CD4-positive, alpha-beta T cell (primary cell): ENCODE measurements around the gene PCID2. TPM values are rescaled to one million over a fixed set of nuclear protein-coding genes. Genes with fewer than 3 reads are reported as not detected.

Source experiments
- ATAC-seq: fragments of 200-7000 bp; cut with Tn5 transposase; one replicate; pipeline ENCODE4 v1.10.0; 2022; ENCODE audit warnings: mild to moderate bottlenecking; ENCODE audit not compliant: poor library complexity
- CTCF ChIA-PET: fragments of 350-600 bp; sonication (Branson Sonifier 250); formaldehyde crosslinking; loops from one replicate; lab custom pipeline; 2021; ENCODE audit warnings: antibody characterized with exemption, inconsistent platforms; lab: Charles Lee
- POLR2A ChIA-PET: fragments of 350-600 bp; sonication (Branson Sonifier 250); formaldehyde crosslinking; loops from one replicate; lab custom pipeline; 2021; ENCODE audit warnings: antibody characterized with exemption, inconsistent platforms; lab: Charles Lee
- DNase-seq, 14 experiments: peaks; one replicate each; pipeline ENCODE4 v3.0.0-alpha.2; 2013 to 2020; ENCODE audit warnings: mixed read lengths in 2 of 14
- H3K27ac ChIP-seq, 2 donors: one replicate each; pipeline versions ENCODE4 v1.5.1 to v1.7.0; 2013; ENCODE audit warnings: low read length in 2 of 2, low read depth in 1 of 2, mild to moderate bottlenecking in 1 of 2
- H3K27me3 ChIP-seq, 2 experiments: 1 replicate in 1 of 2; 2 replicates in 1 of 2; pipeline versions ENCODE4 v1.6.1 to v1.7.0; 2013; ENCODE audit warnings: low read length in 2 of 2, control low read depth in 1 of 2, mild to moderate bottlenecking in 1 of 2, moderate library complexity in 1 of 2; ENCODE audit not compliant: insufficient read depth in 2 of 2, control insufficient read depth in 1 of 2
- H3K36me3 ChIP-seq: one replicate; pipeline ENCODE4 v1.6.1; 2013; ENCODE audit warnings: low read length, control low read depth; ENCODE audit not compliant: insufficient read depth
- H3K4me1 ChIP-seq: one replicate; pipeline ENCODE4 v1.6.1; 2013; ENCODE audit warnings: low read length, control low read depth; ENCODE audit not compliant: insufficient read depth
- H3K4me3 ChIP-seq: one replicate; pipeline ENCODE4 v1.5.1; 2013; ENCODE audit warnings: mild to moderate bottlenecking, low read length, moderate library complexity
- H3K9me3 ChIP-seq, 2 experiments: 1 replicate in 1 of 2; 2 replicates in 1 of 2; pipeline versions ENCODE4 v1.6.1 to v1.7.0; 2013; ENCODE audit warnings: low read length in 2 of 2, mild to moderate bottlenecking in 2 of 2, control low read depth in 1 of 2, moderate library complexity in 1 of 2; ENCODE audit not compliant: control insufficient read depth in 1 of 2, insufficient read depth in 1 of 2
- H3K27ac Mint-ChIP-seq: one replicate; pipeline ENCODE4 v1.8.0; 2020; ENCODE audit warnings: mixed read lengths
- H3K27me3 Mint-ChIP-seq: one replicate; pipeline ENCODE4 v1.8.0; 2021; ENCODE audit warnings: mixed read lengths
- H3K36me3 Mint-ChIP-seq: one replicate; pipeline ENCODE4 v1.8.0; 2021; ENCODE audit warnings: low read depth, mixed read lengths
- H3K4me1 Mint-ChIP-seq: one replicate; pipeline ENCODE4 v1.8.0; 2021; ENCODE audit warnings: low read depth, mixed read lengths
- H3K4me3 Mint-ChIP-seq: one replicate; pipeline ENCODE4 v1.8.0; 2020; ENCODE audit warnings: mild to moderate bottlenecking, mixed read lengths
- H3K9me3 Mint-ChIP-seq: one replicate; pipeline ENCODE4 v1.8.0; 2020; ENCODE audit warnings: mixed read lengths
- intact Hi-C, 2 experiments: fragments of 100-400 bp; cut with DNase I in 1 of 2; cut with micrococcal nuclease in 1 of 2; formaldehyde crosslinking; loops; one replicate each; pipeline versions ENCODE4 v1.15.1 to v1.9.0; 2023 to 2025; cut with DNase I, micrococcal nuclease
- total RNA-seq, 174 experiments: library from RNA in 2 of 174; stranded (reverse) in 2 of 174; gene quantifications; one replicate each; pipeline ENCODE4 v1.2.3 and lab custom pipeline; 2021 to 2026
- TF ChIP-seq, protein P1 (sequence below): fragments of 200-600 bp; IDR thresholded peaks from one replicate; pipeline ENCODE4 v1.8.0; 2022; ENCODE audit warnings: antibody characterized with exemption, mild to moderate bottlenecking

The PCID2 gene
- total RNA-seq, 2 experiments from 2014 or later: 33.6 to 33.7 TPM

DNA sequence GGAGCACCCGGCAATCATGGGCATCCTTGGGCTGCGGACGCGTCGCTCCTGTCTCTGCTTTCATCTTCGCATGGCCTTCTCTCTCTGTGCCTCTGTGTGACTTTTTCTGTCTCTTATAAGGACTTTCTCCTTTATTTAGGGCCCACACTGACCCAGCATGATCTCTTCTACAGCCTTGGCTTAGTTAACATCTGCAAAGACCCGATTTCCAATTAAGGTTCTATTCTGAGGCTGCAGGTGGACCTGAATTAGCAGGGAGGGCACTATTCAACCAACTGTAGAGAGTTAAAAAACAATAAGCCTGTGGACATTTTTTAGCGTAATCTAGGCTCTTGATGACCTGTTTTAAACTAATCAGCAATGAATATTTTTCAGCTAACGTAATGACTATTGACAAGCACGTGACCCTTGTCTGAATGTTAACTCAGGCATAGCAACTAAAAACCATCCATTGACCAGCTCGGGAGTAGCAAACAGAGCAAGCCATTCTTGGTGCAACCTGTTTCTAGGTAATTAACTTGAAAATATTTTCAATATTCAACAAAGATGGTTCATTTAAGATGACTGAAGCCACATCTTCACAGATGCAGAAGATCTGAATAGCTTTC, 70.7 kb downstream of the PCID2 start:
- no peaks in the 10 kb centered on the region for H3K36me3 ChIP-seq
- TF ChIP-seq, protein P1, sequence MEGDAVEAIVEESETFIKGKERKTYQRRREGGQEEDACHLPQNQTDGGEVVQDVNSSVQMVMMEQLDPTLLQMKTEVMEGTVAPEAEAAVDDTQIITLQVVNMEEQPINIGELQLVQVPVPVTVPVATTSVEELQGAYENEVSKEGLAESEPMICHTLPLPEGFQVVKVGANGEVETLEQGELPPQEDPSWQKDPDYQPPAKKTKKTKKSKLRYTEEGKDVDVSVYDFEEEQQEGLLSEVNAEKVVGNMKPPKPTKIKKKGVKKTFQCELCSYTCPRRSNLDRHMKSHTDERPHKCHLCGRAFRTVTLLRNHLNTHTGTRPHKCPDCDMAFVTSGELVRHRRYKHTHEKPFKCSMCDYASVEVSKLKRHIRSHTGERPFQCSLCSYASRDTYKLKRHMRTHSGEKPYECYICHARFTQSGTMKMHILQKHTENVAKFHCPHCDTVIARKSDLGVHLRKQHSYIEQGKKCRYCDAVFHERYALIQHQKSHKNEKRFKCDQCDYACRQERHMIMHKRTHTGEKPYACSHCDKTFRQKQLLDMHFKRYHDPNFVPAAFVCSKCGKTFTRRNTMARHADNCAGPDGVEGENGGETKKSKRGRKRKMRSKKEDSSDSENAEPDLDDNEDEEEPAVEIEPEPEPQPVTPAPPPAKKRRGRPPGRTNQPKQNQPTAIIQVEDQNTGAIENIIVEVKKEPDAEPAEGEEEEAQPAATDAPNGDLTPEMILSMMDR: no peak
- Mint-ChIP-seq H3K36me3 (no peaks in the 10 kb centered on the region), H3K27ac (no peak overlapping the region), H3K27me3 (no peaks in the 10 kb centered on the region), H3K4me3 (no peak overlapping the region), H3K4me1 (no peaks in the 10 kb centered on the region), H3K9me3 (no peaks in the 10 kb centered on the region)
- H3K4me3 ChIP-seq: no peak overlapping the region
- H3K9me3 ChIP-seq: no peaks in the 10 kb centered on the region
- no peaks in the 10 kb centered on the region for H3K27me3 ChIP-seq
- no peak for ATAC-seq
- no peak for DNase-seq
- no peaks in the 10 kb centered on the region for H3K4me1 ChIP-seq
- H3K27ac ChIP-seq: no peak overlapping the region
- intact Hi-C loops: no loop called here
- ChIA-PET CTCF (no interaction called here), POLR2A (no interaction called here)

DNA sequence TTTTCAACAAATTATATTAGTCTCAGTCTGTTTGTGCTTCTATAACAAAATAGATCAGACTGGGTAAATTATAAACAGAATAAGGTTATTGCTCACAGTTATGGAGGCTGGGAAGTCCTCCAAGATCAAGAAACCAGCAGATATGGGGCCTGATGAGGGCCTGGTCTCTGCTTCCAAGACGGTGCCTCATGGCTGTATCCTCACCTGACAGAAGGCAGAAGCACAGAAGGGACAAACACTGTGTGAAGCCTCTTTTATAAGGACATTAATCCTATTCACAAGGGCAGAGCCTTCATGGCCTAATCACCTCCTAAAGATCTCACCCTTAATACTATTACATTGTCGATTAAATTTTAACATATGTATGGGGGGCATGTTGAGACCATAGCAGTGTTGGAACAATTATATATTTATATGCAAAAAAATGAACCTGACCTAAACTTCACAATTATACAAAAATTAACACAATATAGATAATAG, 73.1 kb downstream of the PCID2 start:
- H3K9me3 Mint-ChIP-seq: no peaks in the 10 kb centered on the region
- intact Hi-C loops: no loop called here
- no peak for DNase-seq
- no peak overlapping the region for H3K4me3 Mint-ChIP-seq
- H3K36me3 Mint-ChIP-seq: no peaks in the 10 kb centered on the region
- CTCF ChIA-PET: no interaction called here
- TF ChIP-seq, protein P1: no peak
- H3K27ac ChIP-seq: no peak overlapping the region
- no peak for ATAC-seq
- POLR2A ChIA-PET: no interaction called here
- no peaks in the 10 kb centered on the region for H3K4me1 Mint-ChIP-seq
- no peak overlapping the region for H3K27ac Mint-ChIP-seq
- H3K27me3 ChIP-seq: no peaks in the 10 kb centered on the region
- no peaks in the 10 kb centered on the region for H3K36me3 ChIP-seq
- H3K4me1 ChIP-seq: peaks cover under 1% of the 10 kb centered on the region
- H3K9me3 ChIP-seq: peaks cover 0 to under 1% of the 10 kb centered on the region in 2 experiments
- peaks cover 7% of the 10 kb centered on the region for H3K27me3 Mint-ChIP-seq
- H3K4me3 ChIP-seq: no peak overlapping the region

DNA sequence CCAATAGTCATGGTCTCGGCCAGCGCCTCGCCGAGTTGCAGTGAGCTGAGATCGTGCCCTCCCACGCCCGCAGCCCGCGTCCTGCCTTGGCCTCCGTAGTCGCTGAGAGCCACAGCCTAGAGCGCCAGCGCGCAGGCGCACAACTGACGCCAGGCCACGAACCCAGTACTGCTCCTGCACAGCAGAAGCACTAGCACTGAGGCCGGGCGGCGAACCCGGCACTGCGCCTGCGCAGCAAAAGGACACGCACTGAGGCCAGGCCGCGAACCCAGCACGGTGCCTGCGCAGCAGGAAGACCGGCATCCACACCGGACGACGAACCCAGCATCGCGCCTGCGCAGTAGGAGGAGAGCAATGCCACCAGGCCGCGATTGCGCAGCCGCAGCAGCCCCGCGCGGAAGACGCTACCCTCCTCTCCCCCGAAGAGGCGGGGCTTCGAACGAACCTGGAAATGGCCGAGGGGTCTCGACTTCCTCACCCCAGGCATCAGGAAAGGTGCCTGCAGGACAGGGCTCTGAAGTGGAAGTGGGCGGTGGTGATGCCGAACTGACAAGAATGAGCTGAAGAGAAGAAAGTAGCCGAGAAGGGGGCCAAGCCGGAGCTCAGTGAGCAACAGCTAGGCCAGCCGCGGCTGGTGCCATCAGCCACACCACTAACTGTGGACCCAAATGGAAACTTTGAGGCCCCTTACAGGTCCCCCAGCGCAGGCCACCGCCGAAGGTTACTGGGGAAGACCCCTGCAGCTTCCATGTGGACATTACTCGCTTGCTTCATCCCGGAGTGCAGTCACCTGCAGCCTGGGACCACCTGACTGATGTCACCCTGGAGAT, 78.3 kb downstream of the PCID2 start:
- Mint-ChIP-seq H3K4me3 (peak overlapping the region; percentile 68), H3K9me3 (no peaks in the 10 kb centered on the region), H3K36me3 (no peaks in the 10 kb centered on the region), H3K27ac (no peak overlapping the region), H3K27me3 (peaks cover 35% of the 10 kb centered on the region), H3K4me1 (peaks cover 6% of the 10 kb centered on the region)
- Histone ChIP-seq H3K4me3 (peak overlapping the region; percentile 40), H3K9me3 (peaks cover 0 to 10% of the 10 kb centered on the region in 2 experiments), H3K27ac (no peak overlapping the region), H3K36me3 (no peaks in the 10 kb centered on the region), H3K4me1 (peaks cover 13% of the 10 kb centered on the region), H3K27me3 (peaks cover 4 to 7% of the 10 kb centered on the region in 2 experiments)
- DNase-seq: peak in 6 of 14 experiments; percentile 24 to 59 (median 34)
- ChIA-PET CTCF (no interaction called here), POLR2A (interaction anchor here (1.2 kb wide), 1 partner anchor 23 kb away, joined by 3 read pairs; no protein-coding TSS in a partner anchor)
- no peak for ATAC-seq
- intact Hi-C loops: no loop called here
- TF ChIP-seq, protein P1: no peak
